PFSK-1 (cell line): Measurements from ENCODE around the gene NOL3.

ENCODE experiments used
- FOXP2 ChIP-seq: optimal IDR thresholded peaks from 2 replicates; pipeline ENCODE3; 2011; ENCODE audit warnings: borderline replicate concordance, control low read depth, inconsistent platforms; ENCODE audit not compliant: insufficient read depth; ENCODE audit errors: extremely low read length, extremely low read depth
- POLR2AphosphoS5 ChIP-seq: IDR thresholded peaks from 2 replicates; pipeline ENCODE4 v1.6.1; 2012; ENCODE audit warnings: low read depth, mild to moderate bottlenecking, control low read depth, low read length, moderate library complexity
- REST ChIP-seq, 2 experiments: IDR thresholded peaks; 2 replicates each; pipeline versions ENCODE4 v1.6.1 to v1.8.0; 2011 to 2012; ENCODE audit warnings: low read depth in 2 of 2, low read length in 2 of 2, control low read depth in 1 of 2, inconsistent platforms in 1 of 2, mild to moderate bottlenecking in 1 of 2, moderate library complexity in 1 of 2; ENCODE audit not compliant: insufficient read depth in 1 of 2
- SIN3A ChIP-seq: IDR thresholded peaks from 2 replicates; pipeline ENCODE4 v1.6.1; 2012; ENCODE audit warnings: mild to moderate bottlenecking, low read length, moderate library complexity, borderline replicate concordance; ENCODE audit not compliant: insufficient read depth
- TAF1 ChIP-seq: IDR thresholded peaks from 2 replicates; pipeline ENCODE4 v1.6.1; 2012; ENCODE audit warnings: low read length, control low read depth, borderline replicate concordance; ENCODE audit not compliant: insufficient read depth

NOL3 gene

GRCh38 chr16:67200491-67200890, 30.2 kb downstream of the NOL3 start:
- TF ChIP-seq TAF1 (no peak), REST (IDR thresholded peaks at IDR 0.05; ENCODE audit: insufficient read depth in 1 of 2, low read depth in 2 of 2, low read length in 2 of 2) (no peak), POLR2AphosphoS5 (no peak), SIN3A (no peak), FOXP2 (no peak)

GRCh38 chr16:67201411-67202345, 31.3 kb downstream of the NOL3 start:
- TF ChIP-seq FOXP2 (no peak), TAF1 (no peak), POLR2AphosphoS5 (no peak), SIN3A (no peak), REST (IDR thresholded peaks at IDR 0.05; ENCODE audit: insufficient read depth in 1 of 2, low read depth in 2 of 2, low read length in 2 of 2) (no peak)

GRCh38 chr16:67202426-67202825, 32.1 kb downstream of the NOL3 start:
- TF ChIP-seq POLR2AphosphoS5 (no peak), SIN3A (no peak), TAF1 (no peak), FOXP2 (no peak), REST (IDR thresholded peaks at IDR 0.05; ENCODE audit: insufficient read depth in 1 of 2, low read depth in 2 of 2, low read length in 2 of 2) (no peak)

- TF ChIP-seq FOXP2, result no peak
These were observed 32.7 kb downstream of the NOL3 start for GRCh38 chr16:67202956-67203493.

- TF ChIP-seq POLR2AphosphoS5 (no peak), REST (IDR thresholded peaks at IDR 0.05; ENCODE audit: insufficient read depth in 1 of 2, low read depth in 2 of 2, low read length in 2 of 2) (no peak), SIN3A (no peak), TAF1 (no peak), FOXP2 (no peak)
These were observed 33.7 kb downstream of the NOL3 start for GRCh38 chr16:67204076-67204475.
